Measurements from ENCODE around the gene TEAD1. TPM values are rescaled to one million over a fixed set of nuclear protein-coding genes. Genes with fewer than 3 reads are reported as not detected.

Gene TEAD1
- total RNA-seq, 2 donors from 2014 or later = 76.4 to 94.4 TPM

DNA sequence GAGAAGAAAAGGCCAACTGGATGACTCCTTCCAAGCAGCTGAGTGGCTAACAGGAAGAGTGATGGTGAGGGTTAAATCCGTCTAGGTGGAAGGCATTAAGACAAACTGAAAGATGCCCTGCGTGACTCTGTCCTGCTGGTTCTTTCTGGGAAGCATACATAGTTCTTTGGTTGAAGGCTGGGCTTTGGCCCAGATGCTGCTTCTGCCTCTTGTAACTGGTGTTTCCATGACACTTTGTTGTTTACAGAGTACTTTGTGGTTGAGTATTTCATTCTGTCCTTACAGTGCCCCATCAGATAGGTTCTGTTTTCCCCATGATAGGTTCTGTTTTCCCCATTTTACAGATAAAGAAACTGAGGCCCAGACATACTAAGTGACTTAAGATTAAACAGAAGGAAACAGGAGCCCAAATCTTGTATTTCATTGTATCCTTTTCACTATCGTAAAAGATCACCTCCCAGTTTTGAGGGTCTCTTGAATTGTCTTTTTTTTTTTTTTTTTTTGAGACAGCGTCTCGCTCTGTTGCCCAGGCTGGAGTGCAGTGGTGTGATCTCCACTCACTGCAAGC lies 210.6 kb downstream of the TEAD1 start:
- TF ChIP-seq, protein P1, sequence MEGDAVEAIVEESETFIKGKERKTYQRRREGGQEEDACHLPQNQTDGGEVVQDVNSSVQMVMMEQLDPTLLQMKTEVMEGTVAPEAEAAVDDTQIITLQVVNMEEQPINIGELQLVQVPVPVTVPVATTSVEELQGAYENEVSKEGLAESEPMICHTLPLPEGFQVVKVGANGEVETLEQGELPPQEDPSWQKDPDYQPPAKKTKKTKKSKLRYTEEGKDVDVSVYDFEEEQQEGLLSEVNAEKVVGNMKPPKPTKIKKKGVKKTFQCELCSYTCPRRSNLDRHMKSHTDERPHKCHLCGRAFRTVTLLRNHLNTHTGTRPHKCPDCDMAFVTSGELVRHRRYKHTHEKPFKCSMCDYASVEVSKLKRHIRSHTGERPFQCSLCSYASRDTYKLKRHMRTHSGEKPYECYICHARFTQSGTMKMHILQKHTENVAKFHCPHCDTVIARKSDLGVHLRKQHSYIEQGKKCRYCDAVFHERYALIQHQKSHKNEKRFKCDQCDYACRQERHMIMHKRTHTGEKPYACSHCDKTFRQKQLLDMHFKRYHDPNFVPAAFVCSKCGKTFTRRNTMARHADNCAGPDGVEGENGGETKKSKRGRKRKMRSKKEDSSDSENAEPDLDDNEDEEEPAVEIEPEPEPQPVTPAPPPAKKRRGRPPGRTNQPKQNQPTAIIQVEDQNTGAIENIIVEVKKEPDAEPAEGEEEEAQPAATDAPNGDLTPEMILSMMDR (conservative IDR thresholded peaks at IDR 0.05) = no peak
- peaks cover 73% of the 10 kb centered on the region for H3K36me3 ChIP-seq (ENCODE audit: control insufficient read depth, insufficient read depth, low read length)
- Mint-ChIP-seq H3K4me3 (no peak overlapping the region), H3K9me3 (no peaks in the 10 kb centered on the region), H3K27me3 (ENCODE audit: insufficient read depth) (no peaks in the 10 kb centered on the region), H3K27ac (no peak overlapping the region), H3K4me1 (peaks cover 22% of the 10 kb centered on the region), H3K36me3 (ENCODE audit: low read depth) (peaks cover 74% of the 10 kb centered on the region)
- H3K4me3 ChIP-seq (ENCODE audit: low read length) = no peak overlapping the region
- H3K9me3 ChIP-seq (ENCODE audit: control insufficient read depth, low read length) = no peaks in the 10 kb centered on the region
- DNase-seq = no peak
- no peaks in the 10 kb centered on the region for H3K27me3 ChIP-seq (ENCODE audit: control insufficient read depth, insufficient read depth, low read length, poor library complexity, severe bottlenecking)
- H3K4me1 ChIP-seq (ENCODE audit: control insufficient read depth, insufficient read depth, low read length) = peaks cover 14% of the 10 kb centered on the region
- WGBS, 2 experiments (ENCODE audit: insufficient coverage in 1 of 2, insufficient read length in 1 of 2) = 94 to 95% methylated on average over 2 to 3 of the region's 5 CpGs
- no peak overlapping the region for H3K9ac ChIP-seq (ENCODE audit: extremely low read depth, low read length, poor library complexity, severe bottlenecking)
- no peak overlapping the region for H3K27ac ChIP-seq (ENCODE audit: low read depth, low read length)

DNA sequence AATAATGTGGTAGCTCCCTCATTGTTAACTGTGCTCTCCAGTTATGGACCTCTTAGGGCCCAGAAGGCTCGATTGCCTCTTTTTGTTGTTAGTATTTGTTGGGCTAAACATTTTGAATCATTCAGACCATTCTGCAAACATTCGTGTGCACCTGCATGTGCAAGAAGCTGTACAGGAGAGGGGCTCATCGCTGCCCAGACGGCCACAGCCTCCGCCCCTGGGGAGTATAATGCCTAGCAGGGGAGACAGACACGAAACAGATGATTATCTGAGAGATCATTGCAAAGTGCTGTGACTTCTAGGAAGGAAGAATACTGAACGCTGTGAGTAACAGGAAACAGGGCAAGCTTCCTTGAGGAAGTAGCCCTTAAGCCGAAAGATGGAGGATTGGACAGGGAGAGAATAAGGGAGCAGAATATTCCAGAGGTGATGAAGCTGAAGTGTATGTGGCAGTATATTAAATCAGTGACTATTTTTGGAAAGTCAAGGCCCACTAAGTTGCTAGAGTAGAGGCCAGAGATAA lies 211.6 kb downstream of the TEAD1 start:
- Histone ChIP-seq H3K36me3 (ENCODE audit: control insufficient read depth, insufficient read depth, low read length) (peaks cover 72% of the 10 kb centered on the region), H3K27ac (ENCODE audit: low read depth, low read length) (peak overlapping the region; percentile 12), H3K4me3 (ENCODE audit: low read length) (no peak overlapping the region), H3K9ac (ENCODE audit: extremely low read depth, low read length, poor library complexity, severe bottlenecking) (no peak overlapping the region), H3K9me3 (ENCODE audit: control insufficient read depth, low read length) (no peaks in the 10 kb centered on the region), H3K27me3 (ENCODE audit: control insufficient read depth, insufficient read depth, low read length, poor library complexity, severe bottlenecking) (no peaks in the 10 kb centered on the region), H3K4me1 (ENCODE audit: control insufficient read depth, insufficient read depth, low read length) (peaks cover 14% of the 10 kb centered on the region)
- Mint-ChIP-seq H3K27ac (no peak overlapping the region), H3K36me3 (ENCODE audit: low read depth) (peaks cover 72% of the 10 kb centered on the region), H3K4me1 (peaks cover 19% of the 10 kb centered on the region), H3K4me3 (no peak overlapping the region), H3K9me3 (no peaks in the 10 kb centered on the region), H3K27me3 (ENCODE audit: insufficient read depth) (no peaks in the 10 kb centered on the region)
- TF ChIP-seq, protein P1 (conservative IDR thresholded peaks at IDR 0.05) = no peak
- 93 to 95% methylated on average over 7 to 8 of the region's 8 CpGs for WGBS, 2 experiments (ENCODE audit: insufficient coverage in 1 of 2, insufficient read length in 1 of 2)
- DNase-seq = no peak

GRCh38 chr11:12886508-12886907 lies 212.3 kb downstream of the TEAD1 start:
- Histone ChIP-seq H3K27me3 (ENCODE audit: control insufficient read depth, insufficient read depth, low read length, poor library complexity, severe bottlenecking) (no peaks in the 10 kb centered on the region), H3K4me3 (ENCODE audit: low read length) (no peak overlapping the region)
- no peak for DNase-seq

More at GRCh38 chr11:12886508-12886907, 212.3 kb downstream of the TEAD1 start:
- H3K4me3 Mint-ChIP-seq = no peak overlapping the region
- H3K27ac Mint-ChIP-seq = no peak overlapping the region
- Histone ChIP-seq H3K9ac (ENCODE audit: extremely low read depth, low read length, poor library complexity, severe bottlenecking) (no peak overlapping the region), H3K9me3 (ENCODE audit: control insufficient read depth, low read length) (no peaks in the 10 kb centered on the region), H3K36me3 (ENCODE audit: control insufficient read depth, insufficient read depth, low read length) (peaks cover 68% of the 10 kb centered on the region), H3K4me1 (ENCODE audit: control insufficient read depth, insufficient read depth, low read length) (peaks cover 11% of the 10 kb centered on the region), H3K27ac (ENCODE audit: low read depth, low read length) (no peak overlapping the region)
- peaks cover 70% of the 10 kb centered on the region for H3K36me3 Mint-ChIP-seq (ENCODE audit: low read depth)
- no peaks in the 10 kb centered on the region for H3K9me3 Mint-ChIP-seq
- TF ChIP-seq, protein P1 (conservative IDR thresholded peaks at IDR 0.05) = no peak
- H3K4me1 Mint-ChIP-seq = peaks cover 24% of the 10 kb centered on the region
- no peaks in the 10 kb centered on the region for H3K27me3 Mint-ChIP-seq (ENCODE audit: insufficient read depth)
